ENCODE results near the gene C6orf136.

DNA sequence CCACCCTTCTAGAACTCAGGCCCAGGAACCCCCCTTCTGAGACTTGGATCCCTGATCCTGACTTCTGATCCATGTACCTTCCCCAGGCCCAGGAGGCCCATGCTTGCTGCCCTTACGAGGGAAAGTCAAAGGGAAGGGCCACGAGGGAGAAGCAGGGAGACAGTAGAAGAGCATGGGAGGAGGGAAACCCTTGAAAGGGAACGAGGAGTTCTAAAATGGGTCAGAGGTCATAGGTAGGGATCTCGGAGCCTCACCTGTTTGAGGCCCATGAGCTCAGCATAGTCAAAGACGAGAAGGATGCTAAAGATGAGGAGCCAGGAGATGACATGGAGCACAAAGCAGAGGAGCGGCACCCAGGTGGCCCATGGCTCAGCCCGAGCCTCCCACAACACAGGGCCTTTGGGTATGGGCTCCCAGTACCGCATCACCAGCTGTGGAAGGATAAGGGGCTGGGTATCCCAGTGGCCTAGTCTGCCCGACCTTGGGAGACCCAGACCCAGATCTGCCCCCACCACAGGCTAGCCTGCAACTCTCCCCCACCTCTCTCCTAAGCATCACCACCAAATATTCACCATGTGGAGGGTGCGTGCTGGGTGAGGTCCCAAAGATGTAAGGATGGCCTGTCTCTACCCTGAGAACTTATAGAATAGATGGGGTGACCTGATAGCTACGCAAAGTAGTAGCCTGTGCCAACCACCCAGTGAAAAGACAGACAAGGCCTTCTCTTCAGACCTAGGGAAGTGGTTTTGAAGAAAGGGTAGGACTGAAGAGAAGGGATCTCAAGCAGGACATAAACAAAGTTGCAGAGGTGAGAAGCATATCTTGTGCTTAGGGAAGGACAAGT, 42.3 kb downstream of the C6orf136 start:
- TF ChIP-seq HMBOX1 (IDR thresholded peaks at IDR 0.05): no peak
- TF ChIP-seq CC2D1A (IDR thresholded peaks at IDR 0.05): no peak
- TF ChIP-seq POLR2AphosphoS5 (IDR thresholded peaks at IDR 0.05; ENCODE audit: control insufficient read depth, insufficient read depth, low read depth, low read length): no peak
- no peak for TF ChIP-seq PHF8 (IDR thresholded peaks at IDR 0.05; ENCODE audit: borderline replicate concordance, low read length)
- TF ChIP-seq CTCF (IDR thresholded peaks at IDR 0.05 in 2 of 3, conservative IDR thresholded peaks at IDR 0.05 in 1 of 3; ENCODE audit: insufficient read depth in 2 of 3, low read depth in 1 of 3, low read length in 3 of 3): no peak
- no peak for TF ChIP-seq FIP1L1 (IDR thresholded peaks at IDR 0.05; ENCODE audit: low read depth, low read length, poor library complexity, severe bottlenecking)
- TF ChIP-seq, protein P1, sequence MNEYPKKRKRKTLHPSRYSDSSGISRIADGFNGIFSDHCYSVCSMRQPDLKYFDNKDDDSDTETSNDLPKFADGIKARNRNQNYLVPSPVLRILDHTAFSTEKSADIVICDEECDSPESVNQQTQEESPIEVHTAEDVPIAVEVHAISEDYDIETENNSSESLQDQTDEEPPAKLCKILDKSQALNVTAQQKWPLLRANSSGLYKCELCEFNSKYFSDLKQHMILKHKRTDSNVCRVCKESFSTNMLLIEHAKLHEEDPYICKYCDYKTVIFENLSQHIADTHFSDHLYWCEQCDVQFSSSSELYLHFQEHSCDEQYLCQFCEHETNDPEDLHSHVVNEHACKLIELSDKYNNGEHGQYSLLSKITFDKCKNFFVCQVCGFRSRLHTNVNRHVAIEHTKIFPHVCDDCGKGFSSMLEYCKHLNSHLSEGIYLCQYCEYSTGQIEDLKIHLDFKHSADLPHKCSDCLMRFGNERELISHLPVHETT (CRISPR knock-in tag; conservative IDR thresholded peaks at IDR 0.05 in 1 of 2, IDR thresholded peaks at IDR 0.05 in 1 of 2): no peak
- TF ChIP-seq SIX5 (IDR thresholded peaks at IDR 0.05; ENCODE audit: borderline replicate concordance in 1 of 2, insufficient read depth in 1 of 2, low read depth in 1 of 2, low read length in 2 of 2): no peak
- TF ChIP-seq RFX5 (IDR thresholded peaks at IDR 0.05; ENCODE audit: low read depth, low read length): no peak
- TF ChIP-seq ZNF354B (CRISPR knock-in tag; IDR thresholded peaks at IDR 0.05): no peak

All from K562 (cell line).